Neuronal stem cell (in vitro differentiated cells): ENCODE measurements around the gene IDH3G. TPM values are rescaled to one million over a fixed set of nuclear protein-coding genes. Genes with fewer than 3 reads are reported as not detected.
A peak's percentile ranks its signal among the peaks of the same experiment; 100 is the strongest.

ENCODE experiments used
- DNase-seq: peaks from one replicate; pipeline ENCODE4 v3.0.0-alpha.2; 2013; ENCODE audit warnings: low spot score
- H2AFZ ChIP-seq: one replicate; pipeline ENCODE4 v1.6.1; 2013; ENCODE audit warnings: mild to moderate bottlenecking, low read length, inconsistent platforms
- H2AK5ac ChIP-seq: 2 replicates; pipeline ENCODE4 v1.6.1; 2013; ENCODE audit warnings: low read depth, mild to moderate bottlenecking, inconsistent platforms, low read length, moderate library complexity, mixed read lengths
- H2BK120ac ChIP-seq: 2 replicates; pipeline ENCODE4 v1.6.1; 2013; ENCODE audit warnings: low read depth, mild to moderate bottlenecking, inconsistent platforms, low read length, moderate library complexity, mixed read lengths
- H2BK12ac ChIP-seq: one replicate; pipeline ENCODE4 v1.6.1; 2013; ENCODE audit warnings: low read length, inconsistent platforms
- H2BK15ac ChIP-seq: 2 replicates; pipeline ENCODE4 v1.6.1; 2013; ENCODE audit warnings: mild to moderate bottlenecking, low read length, inconsistent platforms, mixed read lengths
- H2BK5ac ChIP-seq: one replicate; pipeline ENCODE4 v1.6.1; 2013; ENCODE audit warnings: inconsistent platforms, mild to moderate bottlenecking, low read length, moderate library complexity
- H3K14ac ChIP-seq: one replicate; pipeline ENCODE4 v1.6.1; 2013; ENCODE audit warnings: low read length, inconsistent platforms
- H3K18ac ChIP-seq: 2 replicates; pipeline ENCODE4 v1.6.1; 2013; ENCODE audit warnings: low read length, inconsistent platforms
- H3K23ac ChIP-seq: 2 replicates; pipeline ENCODE4 v1.6.1; 2013; ENCODE audit warnings: low read depth, mild to moderate bottlenecking, mixed read lengths, low read length, inconsistent platforms; ENCODE audit not compliant: poor library complexity
- H3K27ac ChIP-seq: replicated peaks from 3 replicates; pipeline ENCODE4 v1.5.1; 2013; ENCODE audit warnings: low read length, inconsistent platforms
- H3K27me3 ChIP-seq, 3 experiments: 2 replicates each; pipeline ENCODE4 v1.6.1; 2013; ENCODE audit warnings: low read length in 3 of 3, mild to moderate bottlenecking in 2 of 3, inconsistent platforms in 1 of 3, low read depth in 1 of 3, mixed read lengths in 1 of 3, moderate library complexity in 1 of 3; ENCODE audit not compliant: control insufficient read depth in 3 of 3, insufficient read depth in 3 of 3
- H3K36me3 ChIP-seq, 2 donors: replicated peaks in 1 of 2; 2 replicates each; pipeline ENCODE4 v1.6.1; 2013; ENCODE audit warnings: low read length in 2 of 2; ENCODE audit not compliant: control insufficient read depth in 2 of 2, insufficient read depth in 2 of 2
- H3K4ac ChIP-seq: 2 replicates; pipeline ENCODE4 v1.6.1; 2013; ENCODE audit warnings: inconsistent platforms, mild to moderate bottlenecking, low read length, moderate library complexity
- H3K4me1 ChIP-seq, 2 donors: 1 replicate in 1 of 2; 2 replicates in 1 of 2; pipeline ENCODE4 v1.6.1; 2013; ENCODE audit warnings: low read length in 2 of 2, low read depth in 1 of 2; ENCODE audit not compliant: control insufficient read depth in 2 of 2, insufficient read depth in 1 of 2
- H3K4me2 ChIP-seq: one replicate; pipeline ENCODE4 v1.6.1; 2013; ENCODE audit warnings: mild to moderate bottlenecking, low read length, inconsistent platforms; ENCODE audit not compliant: insufficient read depth, poor library complexity, severe bottlenecking
- H3K4me3 ChIP-seq, 2 donors: 2 replicates each; pipeline ENCODE4 v1.5.1; 2013; ENCODE audit warnings: low read length in 2 of 2, mild to moderate bottlenecking in 2 of 2, inconsistent platforms in 1 of 2, moderate library complexity in 1 of 2
- H3K79me1 ChIP-seq: one replicate; pipeline ENCODE4 v1.6.1; 2013; ENCODE audit warnings: low read depth, mild to moderate bottlenecking, inconsistent platforms, low read length, moderate library complexity
- H3K9ac ChIP-seq: one replicate; pipeline ENCODE4 v1.6.1; 2013; ENCODE audit warnings: mild to moderate bottlenecking, low read depth, low read length, inconsistent platforms; ENCODE audit not compliant: poor library complexity
- H3K9me3 ChIP-seq, 2 donors: replicated peaks in 1 of 2; 2 replicates each; pipeline versions ENCODE3 to v1.6.1; 2013; ENCODE audit warnings: low read length in 2 of 2, mild to moderate bottlenecking in 2 of 2, inconsistent platforms in 1 of 2, low read depth in 1 of 2, mixed read lengths in 1 of 2, moderate library complexity in 1 of 2; ENCODE audit not compliant: control insufficient read depth in 2 of 2, insufficient read depth in 1 of 2
- H4K8ac ChIP-seq: one replicate; pipeline ENCODE4 v1.6.1; 2013; ENCODE audit warnings: low read depth, mild to moderate bottlenecking, inconsistent platforms, low read length, moderate library complexity
- H4K91ac ChIP-seq: one replicate; pipeline ENCODE4 v1.6.1; 2013; ENCODE audit warnings: low read length, low read depth, mild to moderate bottlenecking, inconsistent platforms; ENCODE audit not compliant: poor library complexity
- WGBS, 2 donors: extraction: QIAGEN DNeasy Blood & Tissue Kit; methylation state at CpG; one replicate each; pipeline ENCODE4 v1.1.7; 2013; ENCODE audit warnings: missing lambda C conversion rate in 2 of 2, mixed read lengths in 1 of 2; ENCODE audit not compliant: insufficient read length in 2 of 2, insufficient replicate concordance in 1 of 2; ENCODE audit errors: extremely low coverage in 2 of 2; 5-methylcytosine and 5-hydroxymethylcytosine counted together
- polyA plus RNA-seq, 2 experiments: library from polyadenylated mRNA; stranded (reverse); fragments of 200-250 nt; gene quantifications; one replicate each; pipeline ENCODE4 v1.2.3, GENCODE V29; 2013

The IDH3G gene
- polyA plus RNA-seq (2013, experiment 1 of 2), result 43.4 TPM
- polyA plus RNA-seq (2013, experiment 2 of 2), result 43.1 TPM

- Histone ChIP-seq H4K8ac (no peak within 1 kb of the TSS), H3K36me3 (peaks cover 5 to 48% of the 10 kb centered on the region in 2 donors), H2BK5ac (no peak within 1 kb of the TSS), H2BK12ac (no peak within 1 kb of the TSS), H3K27me3 (peaks cover 0 to 14% (median 0%) of the 10 kb centered on the region in 3 experiments), H4K91ac (no peak within 1 kb of the TSS), H3K18ac (peak within 1 kb of the TSS; percentile 99), H2BK120ac (no peak within 1 kb of the TSS), H3K23ac (peak within 1 kb of the TSS; percentile 31), H3K27ac (peak within 1 kb of the TSS; percentile 68), H3K14ac (peak within 1 kb of the TSS; percentile 56), H3K9me3 (peaks cover 0 to 4% of the 10 kb centered on the region in 2 donors), H2AFZ (peak within 1 kb of the TSS; percentile 91), H3K4ac (peak within 1 kb of the TSS; percentile 53), H3K4me3 (peak within 1 kb of the TSS; percentile 78 to 93), H2BK15ac (no peak within 1 kb of the TSS), H3K9ac (peak within 1 kb of the TSS; percentile 98), H3K4me2 (peak within 1 kb of the TSS; percentile 66), H3K79me1 (peaks cover 6% of the 10 kb centered on the region), H2AK5ac (no peak within 1 kb of the TSS), H3K4me1 (peaks cover 5% of the 10 kb centered on the region in 2 donors)
- WGBS, 2 donors, result no CpG with 5 or more reads among the region's 92 CpGs
- peak; percentile 91 for DNase-seq
Observed at GRCh38 chrX:153794018-153794896, at the start of gene IDH3G, which contains the start of gene SSR4. Gene IDH3G (minus strand): TSS chrX:153794375. CDS start chrX:153794326, 49 bp downstream. Gene SSR4 (plus strand): TSS chrX:153794668. CDS start chrX:153794688, 20 bp downstream.

- DNase-seq, result no peak
- no peaks in the 10 kb centered on the region for H3K4me1 ChIP-seq
- WGBS, 2 donors, result no CpG with 5 or more reads among the region's 6 CpGs
- H3K14ac ChIP-seq, result no peak overlapping the region
- H3K4ac ChIP-seq, result no peak overlapping the region
- H3K36me3 ChIP-seq, result no peaks in the 10 kb centered on the region
- H3K18ac ChIP-seq, result no peak overlapping the region
- H2BK15ac ChIP-seq, result no peak overlapping the region
- H4K91ac ChIP-seq, result no peak overlapping the region
- H3K23ac ChIP-seq, result no peak overlapping the region
- no peak overlapping the region for H2BK5ac ChIP-seq
- H3K4me3 ChIP-seq, result no peak overlapping the region
- H3K27ac ChIP-seq, result no peak overlapping the region
- peaks cover 0 to 29% (median under 1%) of the 10 kb centered on the region in 3 experiments for H3K27me3 ChIP-seq
- H2BK12ac ChIP-seq, result no peak overlapping the region
- H2BK120ac ChIP-seq, result no peak overlapping the region
- no peaks in the 10 kb centered on the region for H3K9me3 ChIP-seq
- H3K79me1 ChIP-seq, result no peaks in the 10 kb centered on the region
- H3K9ac ChIP-seq, result no peak overlapping the region
- no peak overlapping the region for H2AK5ac ChIP-seq
- no peak overlapping the region for H2AFZ ChIP-seq
- H3K4me2 ChIP-seq, result no peak overlapping the region
- H4K8ac ChIP-seq, result no peak overlapping the region
Observed at GRCh38 chrX:153836921-153837320, 42.7 kb upstream of the IDH3G start.

GRCh38 chrX:153832728-153833127 is 38.6 kb upstream of the IDH3G start:
- no peak overlapping the region for H3K27ac ChIP-seq
- no peak overlapping the region for H2BK15ac ChIP-seq
- no peak overlapping the region for H2BK5ac ChIP-seq
- H3K79me1 ChIP-seq, result no peaks in the 10 kb centered on the region
- peaks cover 5 to 6% of the 10 kb centered on the region in 2 donors for H3K4me1 ChIP-seq
- no peak overlapping the region for H3K14ac ChIP-seq
- no peak overlapping the region for H3K9ac ChIP-seq
- no peaks in the 10 kb centered on the region for H3K9me3 ChIP-seq
- H3K23ac ChIP-seq, result no peak overlapping the region
- H3K36me3 ChIP-seq, result peaks cover 0 to 5% of the 10 kb centered on the region in 2 donors
- no peak overlapping the region for H4K91ac ChIP-seq
- H4K8ac ChIP-seq, result no peak overlapping the region
- no CpG with 5 or more reads among the region's 10 CpGs for whole genome bisulfite sequencing, 2 donors
- H3K18ac ChIP-seq, result no peak overlapping the region
- no peak overlapping the region for H2BK12ac ChIP-seq
- H2AFZ ChIP-seq, result no peak overlapping the region
- peaks cover 0 to 17% (median 8%) of the 10 kb centered on the region in 3 experiments for H3K27me3 ChIP-seq
- DNase-seq, result no peak
- no peak overlapping the region for H3K4me3 ChIP-seq
- no peak overlapping the region for H2BK120ac ChIP-seq
- no peak overlapping the region for H2AK5ac ChIP-seq
- H3K4me2 ChIP-seq, result no peak overlapping the region
- no peak overlapping the region for H3K4ac ChIP-seq
